Stimulated activated CD8-positive, alpha-beta memory T cell treated with anti-CD3 and anti-CD28 coated beads, Interleukin-7, amount 100 ng/mL, for 48 hours (primary cell): ENCODE measurements around the gene STING1.
"Not testable (repeated sequence)": the region's sequence is repeated elsewhere in the genome, so short reads cannot be mapped to it uniquely, and the experiment has no call there.

Experiments
- DNase-seq, 2 donors: peaks; one replicate each; pipeline ENCODE4 v3.0.0-alpha.2; 2020; ENCODE audit warnings: low read depth in 1 of 2; ENCODE audit errors: extremely low read depth in 1 of 2

Gene STING1

DNA sequence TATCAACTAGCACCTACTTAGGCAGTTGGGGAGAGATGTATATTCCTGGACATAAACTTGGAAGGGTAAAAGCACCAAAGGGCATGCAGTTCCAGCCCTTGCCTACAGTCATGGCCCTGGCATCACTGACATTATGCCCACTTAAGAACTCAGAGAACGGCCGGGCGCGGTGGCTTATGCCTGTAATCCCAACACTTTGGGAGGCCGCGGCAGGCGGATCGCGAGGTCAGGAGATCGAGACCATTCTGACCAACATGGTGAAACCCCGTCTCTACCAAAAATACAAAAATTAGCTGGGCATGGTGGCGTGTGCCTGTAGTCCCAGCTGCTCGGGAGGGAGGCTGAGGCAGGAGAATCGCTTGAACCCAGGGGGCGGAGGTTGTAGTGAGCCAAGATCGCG, 42.1 kb downstream of the STING1 start:
- DNase-seq = not testable (repeated sequence)

DNA sequence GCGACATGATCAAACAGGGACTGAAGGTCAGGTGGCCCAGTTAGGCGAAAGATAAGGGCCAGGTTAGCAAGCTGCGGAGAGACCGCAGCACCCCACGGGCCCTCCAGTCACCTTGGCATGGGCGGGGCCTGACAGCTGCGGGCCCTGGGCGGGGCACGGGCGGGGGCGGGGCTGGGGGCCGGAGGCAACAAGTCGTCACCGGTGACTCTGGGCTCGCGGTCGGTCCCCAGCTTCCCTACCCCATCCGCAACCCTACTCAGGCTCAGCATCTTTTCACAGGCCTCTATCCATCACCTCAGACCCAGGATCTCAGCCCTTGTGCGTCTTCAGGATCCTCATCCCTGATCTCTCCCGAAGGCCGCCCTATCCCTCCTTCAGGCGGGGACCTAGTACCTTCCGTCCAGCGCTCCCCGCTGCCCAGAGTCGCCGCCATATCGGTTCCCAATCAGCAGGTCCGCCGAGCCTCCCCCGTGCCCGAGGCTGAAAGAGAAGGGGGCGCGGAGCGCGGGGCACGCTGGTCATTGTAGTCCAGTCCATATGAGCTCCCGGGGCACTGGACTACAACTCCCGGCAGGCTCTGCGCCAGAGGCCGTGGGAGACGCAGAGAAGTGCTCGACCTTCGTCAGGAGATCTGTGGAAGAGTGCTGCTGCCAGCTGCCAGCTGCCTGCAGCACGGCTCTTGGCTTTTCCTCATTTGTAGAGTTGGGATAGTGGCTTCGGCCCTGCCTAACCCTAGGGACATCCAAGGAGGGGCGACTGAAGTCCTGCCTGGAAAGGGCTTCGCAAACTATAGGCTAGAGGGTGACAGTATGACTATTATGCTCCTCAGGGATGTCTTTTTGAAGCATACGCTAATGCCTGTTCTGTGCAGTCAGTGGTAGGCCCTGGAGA, 43.3 kb downstream of the STING1 start, which contains the start of gene DNAJC18:
Gene DNAJC18 (minus strand): TSS at position 513 of the 891 bp plus-strand sequence. CDS start 80 bp downstream, at position 433.
- DNase-seq = peak; percentile 74 to 94

DNA sequence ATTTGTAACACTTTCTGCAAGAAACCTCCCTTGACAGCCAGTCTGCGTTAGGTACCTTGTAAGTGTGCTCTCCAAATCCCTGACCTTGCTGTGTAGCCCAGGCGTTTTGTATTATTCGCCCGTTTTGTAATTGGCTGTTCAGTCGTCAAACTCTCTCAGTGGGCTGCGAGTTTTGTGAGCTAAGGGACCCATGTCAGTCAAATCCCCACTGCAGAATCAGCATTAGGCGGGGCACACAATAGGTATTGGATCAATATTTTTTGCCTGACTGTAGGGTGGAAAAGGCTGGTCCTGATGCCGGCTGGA, 43.9 kb downstream of the STING1 start:
- DNase-seq = no peak

DNA sequence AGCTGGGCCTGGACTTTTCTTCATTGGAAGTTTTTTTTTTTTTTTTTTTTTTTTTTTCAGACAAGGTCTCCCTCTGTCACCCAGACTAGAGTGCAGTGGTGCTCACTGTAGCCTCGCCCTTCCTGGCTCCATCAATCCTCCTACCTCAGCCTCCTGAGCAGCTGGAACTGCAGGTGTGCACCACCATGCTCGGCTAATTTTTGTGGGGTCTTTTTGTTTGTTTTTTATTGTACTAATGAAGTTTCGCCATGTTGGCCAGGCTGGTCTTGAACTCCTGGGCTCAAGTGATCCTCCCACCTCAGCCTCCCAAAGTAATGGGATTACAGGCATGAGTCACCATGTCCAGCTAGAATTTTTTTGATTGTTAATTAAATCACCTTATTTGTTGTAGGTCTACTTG, 46.9 kb downstream of the STING1 start:
- DNase-seq = no peak

DNA sequence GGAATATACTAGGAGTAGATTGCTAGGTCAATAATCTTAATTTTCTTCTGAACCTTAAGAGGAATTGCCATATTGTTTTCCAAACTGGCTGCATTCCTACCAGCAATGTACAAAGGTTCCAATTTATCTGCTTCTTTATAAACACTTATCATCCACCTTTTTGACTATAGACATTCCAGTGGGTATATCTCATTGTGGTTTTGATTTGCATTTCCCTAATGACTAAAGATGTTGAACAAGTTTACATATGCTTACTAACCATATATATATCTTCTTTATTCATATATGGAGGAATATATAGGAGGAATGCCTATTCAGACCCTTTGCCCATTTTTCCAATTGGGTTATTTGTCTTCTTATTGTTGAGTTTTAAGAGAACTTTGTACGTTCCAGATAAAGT, 50.9 kb downstream of the STING1 start:
- DNase-seq = no peak

DNA sequence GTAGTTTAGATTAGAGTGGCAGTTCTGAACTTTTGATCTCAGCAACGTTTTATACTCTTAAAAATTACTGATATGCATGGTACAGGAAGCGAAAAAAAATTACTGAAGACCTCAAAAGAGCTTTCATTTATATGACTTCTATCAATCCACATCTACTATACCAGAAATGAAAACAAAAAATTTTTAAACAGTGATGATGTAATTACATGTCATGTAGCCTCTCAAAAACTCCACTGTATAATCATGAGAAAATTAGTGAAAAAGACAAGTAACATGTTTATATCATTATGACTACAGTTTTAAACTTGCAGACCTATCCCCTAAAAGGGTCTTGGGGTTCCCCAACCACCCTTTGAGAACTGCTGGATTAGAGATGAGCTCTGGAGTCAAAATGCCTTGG, 52.5 kb downstream of the STING1 start:
- DNase-seq = no peak

DNA sequence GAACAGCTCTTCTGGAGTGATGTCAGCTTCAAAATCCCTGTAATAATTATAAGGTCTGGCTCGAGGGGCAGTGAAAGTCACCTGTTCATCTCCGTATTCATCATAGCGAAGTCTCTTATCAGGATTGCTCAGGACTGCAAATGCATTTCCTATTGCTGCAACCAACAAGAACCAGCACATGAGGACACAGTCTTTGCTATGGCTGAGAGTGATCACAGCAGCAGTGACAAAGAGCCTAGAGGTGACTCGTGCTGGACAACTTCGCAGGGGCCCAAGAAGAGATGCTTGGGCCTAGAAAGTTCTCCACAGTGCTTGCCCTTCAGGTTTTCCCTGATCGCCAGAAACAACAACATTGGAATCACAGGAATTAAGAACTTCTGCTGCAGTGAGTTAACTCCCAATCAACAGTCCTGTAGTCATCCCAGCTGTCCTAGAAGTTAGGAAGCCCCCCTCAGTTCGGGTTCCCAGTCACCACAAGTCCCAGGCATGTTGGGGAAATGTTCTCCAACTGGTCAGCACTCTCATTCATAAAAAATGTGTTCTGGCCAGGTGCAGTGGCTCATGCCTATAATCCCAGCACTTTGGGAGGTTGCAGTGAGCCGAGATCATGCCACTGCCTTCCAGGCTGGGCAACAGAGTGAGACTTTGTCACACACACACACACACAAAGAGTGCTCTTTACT, 56.2 kb downstream of the STING1 start:
- no peak for DNase-seq
